ENCODE measurements around the gene FCHSD2. TPM values are rescaled to one million over a fixed set of nuclear protein-coding genes. Genes with fewer than 3 reads are reported as not detected.

Gene FCHSD2
- total RNA-seq, 1 donor from 2014 or later = 22.2 TPM

- Mint-ChIP-seq H3K27ac (no peak overlapping the region), H3K36me3 (peaks cover 12% of the 10 kb centered on the region), H3K9me3 (peaks cover 11% of the 10 kb centered on the region), H3K4me3 (no peak overlapping the region), H3K4me1 (no peaks in the 10 kb centered on the region), H3K27me3 (ENCODE audit: insufficient read depth, low read depth) (no peaks in the 10 kb centered on the region)
- Histone ChIP-seq H2AFZ (replicated peaks) (no peak overlapping the region), H3K9ac (no peak overlapping the region), H3K27ac (no peak overlapping the region), H3K4me1 (peaks cover 18% of the 10 kb centered on the region), H3K79me2 (ENCODE audit: low read depth) (peaks cover 9% of the 10 kb centered on the region), H3F3A (ENCODE audit: low read depth) (no peaks in the 10 kb centered on the region), H3K4me2 (no peak overlapping the region), H3K4me3 (no peak overlapping the region), H4K20me1 (ENCODE audit: low read depth) (no peaks in the 10 kb centered on the region), H3K9me3 (ENCODE audit: low read depth) (no peaks in the 10 kb centered on the region), H3K27me3 (no peaks in the 10 kb centered on the region), H3K36me3 (no peaks in the 10 kb centered on the region)
- DNase-seq (ENCODE audit: low spot score) = no peak
- TF ChIP-seq CTCF (IDR thresholded peaks at IDR 0.05) (no peak), EZH2 (IDR thresholded peaks at IDR 0.05) (no peak), EZH2phosphoT487 (IDR thresholded peaks at IDR 0.05) (no peak)
Observed at GRCh38 chr11:73018856-73019255, 123.3 kb downstream of the FCHSD2 start.

- no peaks in the 10 kb centered on the region for H3K36me3 ChIP-seq
- DNase-seq (ENCODE audit: low spot score) = no peak
- H3K4me2 ChIP-seq = no peak overlapping the region
- no peaks in the 10 kb centered on the region for H3K4me1 Mint-ChIP-seq
- no peak overlapping the region for H3K4me3 Mint-ChIP-seq
- no peak overlapping the region for H3K9ac ChIP-seq
- no peaks in the 10 kb centered on the region for H3K27me3 Mint-ChIP-seq (ENCODE audit: insufficient read depth, low read depth)
- H3F3A ChIP-seq (ENCODE audit: low read depth) = no peaks in the 10 kb centered on the region
- no peaks in the 10 kb centered on the region for H4K20me1 ChIP-seq (ENCODE audit: low read depth)
- no peak overlapping the region for H3K27ac Mint-ChIP-seq
- H3K79me2 ChIP-seq (ENCODE audit: low read depth) = peaks cover 9% of the 10 kb centered on the region
- no peak overlapping the region for H3K27ac ChIP-seq
- peaks cover 3% of the 10 kb centered on the region for H3K9me3 Mint-ChIP-seq
- no peak overlapping the region for H3K4me3 ChIP-seq
- no peaks in the 10 kb centered on the region for H3K27me3 ChIP-seq
- peaks cover 30% of the 10 kb centered on the region for H3K4me1 ChIP-seq
- no peaks in the 10 kb centered on the region for H3K9me3 ChIP-seq (ENCODE audit: low read depth)
- H3K36me3 Mint-ChIP-seq = peaks cover 9% of the 10 kb centered on the region
- no peak overlapping the region for H2AFZ ChIP-seq (replicated peaks)
- TF ChIP-seq EZH2 (IDR thresholded peaks at IDR 0.05) (no peak), CTCF (IDR thresholded peaks at IDR 0.05) (no peak), EZH2phosphoT487 (IDR thresholded peaks at IDR 0.05) (no peak)
Observed at GRCh38 chr11:73017024-73017751, 124.9 kb downstream of the FCHSD2 start.

- DNase-seq (ENCODE audit: low spot score) = no peak
- H3K27ac Mint-ChIP-seq = no peak overlapping the region
- H3K4me2 ChIP-seq = peak overlapping the region; percentile 28
Observed at GRCh38 chr11:73013021-73013420, 129.1 kb downstream of the FCHSD2 start.

More at GRCh38 chr11:73013021-73013420, 129.1 kb downstream of the FCHSD2 start:
- Histone ChIP-seq H3F3A (ENCODE audit: low read depth) (no peaks in the 10 kb centered on the region), H3K27ac (peak overlapping the region; percentile 7), H3K4me1 (peaks cover 19% of the 10 kb centered on the region), H3K27me3 (no peaks in the 10 kb centered on the region), H2AFZ (replicated peaks) (no peak overlapping the region), H3K4me3 (no peak overlapping the region), H3K9ac (no peak overlapping the region), H3K36me3 (peaks cover 5% of the 10 kb centered on the region), H4K20me1 (ENCODE audit: low read depth) (no peaks in the 10 kb centered on the region), H3K79me2 (ENCODE audit: low read depth) (peaks cover 3% of the 10 kb centered on the region), H3K9me3 (ENCODE audit: low read depth) (no peaks in the 10 kb centered on the region)
- no peak overlapping the region for H3K4me3 Mint-ChIP-seq
- no peaks in the 10 kb centered on the region for H3K4me1 Mint-ChIP-seq
- H3K9me3 Mint-ChIP-seq = peaks cover 27% of the 10 kb centered on the region
- peaks cover 5% of the 10 kb centered on the region for H3K27me3 Mint-ChIP-seq (ENCODE audit: insufficient read depth, low read depth)
- TF ChIP-seq EZH2phosphoT487 (IDR thresholded peaks at IDR 0.05) = no peak
- TF ChIP-seq EZH2 (IDR thresholded peaks at IDR 0.05) = no peak
- no peak for TF ChIP-seq CTCF (IDR thresholded peaks at IDR 0.05)
- peaks cover 36% of the 10 kb centered on the region for H3K36me3 Mint-ChIP-seq
